ENCODE measurements around the gene KCNJ6. TPM values are rescaled to one million over a fixed set of nuclear protein-coding genes. Genes with fewer than 3 reads are reported as not detected.

KCNJ6 gene
- total RNA-seq, 2 experiments from 2014 or later, result not detected

DNA sequence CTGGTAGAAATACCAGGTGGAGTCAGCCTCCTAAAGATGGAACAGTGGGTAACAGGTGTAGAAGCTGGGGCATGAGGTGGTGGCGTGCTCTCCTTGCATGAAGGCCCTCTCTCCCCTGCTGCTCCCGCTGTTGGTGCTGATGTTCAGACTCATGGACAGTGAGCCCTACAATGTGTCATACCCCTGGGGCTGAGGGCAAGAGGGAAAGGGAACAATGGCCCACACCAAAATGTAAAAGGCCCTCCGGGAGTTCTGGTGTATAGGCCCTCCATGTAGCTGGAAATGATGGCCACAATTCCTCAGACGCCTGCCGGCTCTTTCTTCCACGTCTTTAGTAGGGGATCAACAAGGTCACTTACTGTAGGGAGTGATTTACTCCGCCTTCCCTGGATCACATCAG is 354.8 kb downstream of the KCNJ6 start:
- peaks cover 23% of the 10 kb centered on the region for H3K4me1 Mint-ChIP-seq
- H3K27ac Mint-ChIP-seq, result no peak overlapping the region
- H3K4me3 Mint-ChIP-seq, result no peak overlapping the region
- ATAC-seq (ENCODE audit: low read depth), result no peak
- no peaks in the 10 kb centered on the region for H3K27me3 Mint-ChIP-seq
- H3K36me3 Mint-ChIP-seq, result no peaks in the 10 kb centered on the region
- DNase-seq, result no peak
- POLR2A ChIA-PET, result no interaction called here
- no peaks in the 10 kb centered on the region for H3K9me3 Mint-ChIP-seq

DNA sequence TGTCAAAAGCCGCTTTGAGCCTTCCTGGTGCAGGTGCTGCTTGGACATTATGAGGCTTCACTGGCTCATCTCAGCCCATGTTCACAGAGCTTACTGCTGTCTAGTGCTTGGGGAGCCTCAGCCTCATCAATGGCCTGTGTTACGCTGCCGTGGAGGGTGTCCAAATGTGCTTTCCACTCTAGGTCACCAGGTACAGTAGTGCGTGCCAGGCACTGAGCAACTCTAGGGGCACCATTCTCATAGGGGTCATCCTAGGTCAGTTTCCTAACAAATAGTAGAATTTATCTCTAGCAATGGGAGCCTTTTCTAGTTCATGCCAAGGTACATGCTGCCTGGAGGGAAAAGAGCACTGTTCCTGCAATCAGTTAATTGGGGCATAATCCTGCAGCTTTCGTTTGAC is 355.9 kb downstream of the KCNJ6 start:
- Mint-ChIP-seq H3K9me3 (no peaks in the 10 kb centered on the region), H3K4me3 (no peak overlapping the region), H3K27ac (no peak overlapping the region), H3K36me3 (no peaks in the 10 kb centered on the region), H3K27me3 (no peaks in the 10 kb centered on the region), H3K4me1 (peaks cover 16% of the 10 kb centered on the region)
- POLR2A ChIA-PET, result interaction anchor here (0.6 kb wide), 1 partner anchor 11 kb away, joined by 3 read pairs; no protein-coding TSS in a partner anchor
- DNase-seq (no peak), ATAC-seq (ENCODE audit: low read depth) (no peak)

DNA sequence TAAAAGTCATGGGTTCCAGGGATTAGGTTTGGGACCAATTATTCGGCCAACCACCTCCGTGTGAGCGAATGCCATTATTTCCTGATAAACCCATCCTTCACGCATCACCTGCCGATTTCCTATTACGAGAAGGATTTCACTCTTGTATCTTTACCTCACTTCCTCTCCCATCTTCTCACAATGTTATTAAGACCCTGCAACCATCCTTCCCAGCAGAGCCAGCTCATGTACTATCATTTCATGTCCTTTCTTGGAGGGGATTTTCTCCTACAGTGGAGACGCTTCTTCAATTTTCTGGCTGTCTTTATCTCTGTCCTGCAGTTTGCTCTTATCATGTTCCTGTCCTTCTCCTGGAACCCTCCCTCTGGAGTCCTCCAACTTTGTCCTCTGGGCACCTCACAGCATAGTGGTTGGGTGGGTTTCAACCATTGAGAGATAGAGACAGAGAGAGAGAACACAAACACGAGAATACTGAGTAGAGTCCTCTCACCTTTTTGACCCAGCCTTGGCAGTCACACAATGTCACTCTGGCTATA is 357.5 kb downstream of the KCNJ6 start:
- Mint-ChIP-seq H3K9me3 (no peaks in the 10 kb centered on the region), H3K4me1 (peaks cover 4% of the 10 kb centered on the region), H3K27ac (no peak overlapping the region), H3K4me3 (no peak overlapping the region), H3K27me3 (no peaks in the 10 kb centered on the region), H3K36me3 (no peaks in the 10 kb centered on the region)
- POLR2A ChIA-PET, result no interaction called here
- ATAC-seq (ENCODE audit: low read depth) (no peak), DNase-seq (no peak)
